GM18505 (cell line): Measurements from ENCODE around the gene GRIK5.

Source experiments
- ATAC-seq: cut with Tn5 transposase; IDR thresholded peaks from one replicate; pipeline ENCODE4 v1.9.1; 2021; ENCODE audit not compliant: unreplicated experiment
- POLR2A ChIP-seq: IDR thresholded peaks from 4 replicates; pipeline ENCODE4 v1.6.1; 2011; ENCODE audit warnings: borderline replicate concordance; ENCODE audit not compliant: insufficient read depth, insufficient read length; ENCODE audit errors: extremely low read depth

Gene GRIK5

DNA sequence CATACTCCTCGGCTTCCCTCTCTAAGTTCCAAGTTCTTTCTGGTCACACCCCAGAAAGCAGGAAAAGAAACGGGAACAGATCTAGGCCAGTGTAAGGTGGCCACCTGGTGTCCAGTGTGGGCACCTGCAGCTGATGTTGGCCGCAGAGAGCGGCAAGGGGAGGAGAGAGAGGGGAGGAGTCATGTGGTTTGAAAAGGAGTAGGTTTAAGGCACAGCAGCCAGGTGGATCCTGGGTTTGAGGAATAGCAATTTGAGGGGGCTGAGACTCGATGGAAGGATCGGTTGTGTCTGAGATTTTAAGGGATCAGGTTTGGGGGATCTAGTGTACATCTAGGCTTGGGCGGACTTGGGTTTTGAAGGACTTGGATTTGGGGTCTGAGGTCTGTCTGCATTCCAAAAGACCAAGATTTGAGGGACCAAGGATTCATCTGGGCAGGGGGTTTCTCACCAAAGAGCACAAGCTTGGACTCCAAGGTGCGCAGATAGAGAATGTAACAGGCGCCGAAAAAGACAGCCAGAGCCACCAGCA is 112.1 kb downstream of the GRIK5 start:
- no peak for TF ChIP-seq POLR2A
- ATAC-seq, result no peak

DNA sequence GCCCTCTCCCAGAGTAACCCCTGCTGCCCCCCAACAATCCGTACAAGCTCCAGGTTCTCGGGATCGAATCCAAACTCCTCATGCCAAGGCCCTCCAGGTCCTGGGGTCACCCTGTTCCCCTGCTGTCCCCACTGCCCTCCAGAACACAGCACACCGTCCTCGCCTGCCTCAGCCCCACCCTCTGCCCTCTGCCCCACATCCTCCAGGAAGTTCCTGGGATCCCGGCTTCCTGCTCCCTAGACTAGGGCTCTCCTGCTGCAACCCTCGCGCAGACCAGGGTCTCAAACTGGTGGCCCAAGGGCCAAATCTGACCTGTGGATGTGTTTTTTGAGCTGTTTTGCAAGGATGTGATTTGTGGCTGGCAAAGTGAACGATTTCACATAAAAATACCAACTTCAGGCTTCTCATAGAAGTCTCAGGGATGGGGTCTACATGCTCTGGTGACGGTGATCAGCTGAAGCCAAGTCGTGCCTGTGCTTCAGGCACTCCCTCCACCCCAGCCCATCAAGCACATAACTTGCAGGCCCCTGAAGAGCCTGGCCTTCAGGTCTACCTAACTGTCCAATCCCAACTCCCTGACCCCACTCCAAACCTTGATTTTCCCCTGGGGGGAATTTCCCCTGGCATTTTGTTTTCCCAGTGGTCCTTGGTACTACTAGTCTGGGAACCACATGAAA is 112.7 kb downstream of the GRIK5 start:
- ATAC-seq, result no peak
- TF ChIP-seq POLR2A, result no peak

DNA sequence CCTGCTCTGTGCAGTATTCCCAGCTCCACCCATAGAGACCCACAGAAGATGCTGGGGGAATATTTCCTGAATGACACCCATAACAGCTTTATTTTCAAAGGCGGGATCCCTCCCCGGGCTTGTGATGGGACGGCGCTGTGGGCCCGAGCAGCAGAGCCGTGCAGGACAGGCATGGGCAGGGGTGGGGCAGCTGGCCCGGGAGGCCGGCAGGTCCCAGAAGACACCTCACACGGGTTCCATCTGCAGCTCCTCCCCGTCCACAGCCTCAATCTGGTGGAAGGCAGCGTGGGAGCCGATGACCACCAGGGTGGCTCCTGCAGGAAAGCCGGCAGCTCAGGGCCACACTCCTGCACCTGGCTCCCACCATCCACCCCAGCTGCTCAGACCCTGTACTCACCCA is 113.4 kb downstream of the GRIK5 start:
- no peak for ATAC-seq

DNA sequence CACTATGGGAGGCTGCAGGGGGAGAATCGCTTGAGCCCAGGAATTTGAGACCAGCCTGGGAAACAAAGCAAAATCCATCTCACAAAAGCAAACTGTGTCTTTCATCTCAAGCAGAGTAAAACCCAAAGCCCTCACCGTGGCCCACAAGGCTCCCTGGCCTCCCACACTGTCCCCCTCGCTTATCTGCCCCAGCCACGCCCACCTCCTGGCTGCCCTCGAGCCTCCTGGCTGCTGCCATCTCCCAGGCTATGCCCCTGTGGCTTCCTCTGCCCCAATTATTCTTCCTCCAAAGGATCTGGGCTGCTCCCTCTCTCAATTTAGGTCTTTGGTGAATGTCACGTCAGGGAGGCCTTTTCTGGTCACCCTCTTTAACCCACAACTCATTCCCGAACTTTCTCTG is 114.5 kb downstream of the GRIK5 start:
- ATAC-seq, result no peak
- TF ChIP-seq POLR2A, result no peak

More for the DNA sequence above, 113.4 kb downstream of the GRIK5 start:
- TF ChIP-seq POLR2A, result no peak

DNA sequence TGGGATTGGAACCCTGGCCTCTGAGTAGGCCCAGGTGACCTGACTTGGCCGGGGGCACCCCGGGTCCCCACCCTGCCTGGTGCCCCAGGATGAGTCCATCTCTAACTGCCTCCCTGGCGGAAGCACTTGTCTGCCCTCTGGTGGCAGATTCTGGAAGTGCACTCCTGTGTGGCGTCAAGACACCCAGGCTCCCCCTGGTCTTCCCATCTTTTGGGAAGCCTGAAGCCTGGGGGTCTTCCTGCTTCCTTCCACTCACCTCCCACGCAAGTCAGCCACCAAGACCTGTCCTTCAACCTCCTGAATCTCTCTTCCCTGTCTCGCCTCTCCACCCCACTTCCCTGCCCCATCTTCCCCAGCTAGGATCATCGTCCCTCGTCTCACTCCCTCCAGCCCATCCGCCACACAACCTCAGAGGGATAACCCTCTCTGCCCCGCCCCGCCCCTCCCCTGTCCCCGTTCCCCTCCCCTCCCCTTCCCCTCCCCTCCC is 118.3 kb downstream of the GRIK5 start:
- no peak for ATAC-seq

More for the DNA sequence above, 118.3 kb downstream of the GRIK5 start:
- TF ChIP-seq POLR2A, result no peak
